ENCODE data around the gene APOBEC3G.

The APOBEC3G gene

GRCh38 chr22:39092111-39092862, 15.2 kb downstream of the APOBEC3G start:
- no peak for DNase-seq

- no peak for DNase-seq
These were observed 17.8 kb downstream of the APOBEC3G start for GRCh38 chr22:39094717-39095389.

- no peak for DNase-seq
These were observed 18.9 kb downstream of the APOBEC3G start for GRCh38 chr22:39095971-39096370.

- DNase-seq, result peak; percentile 76
These were observed 20.3 kb downstream of the APOBEC3G start, which contains the start of gene APOBEC3H for GRCh38 chr22:39097098-39098020. TSS of gene APOBEC3H (plus strand) at chr22:39097244. CDS start at chr22:39100279, 3,035 bp downstream.

- no peak for DNase-seq
These were observed 21.0 kb downstream of the APOBEC3G start for GRCh38 chr22:39098026-39098425.

- DNase-seq, result no peak
These were observed 21.5 kb downstream of the APOBEC3G start for GRCh38 chr22:39098576-39098975.

GRCh38 chr22:39101226-39101625, 24.2 kb downstream of the APOBEC3G start:
- no peak for DNase-seq

GRCh38 chr22:39103431-39103830, 26.4 kb downstream of the APOBEC3G start:
- DNase-seq, result no peak

- no peak for DNase-seq
These were observed 29.3 kb downstream of the APOBEC3G start for GRCh38 chr22:39106326-39106725.

GRCh38 chr22:39108487-39108886, 31.4 kb downstream of the APOBEC3G start:
- DNase-seq, result no peak

GRCh38 chr22:39109361-39109760, 32.3 kb downstream of the APOBEC3G start:
- DNase-seq, result no peak

GRCh38 chr22:39110631-39111561, 33.8 kb downstream of the APOBEC3G start:
- DNase-seq, result peak; percentile 35

- no peak for DNase-seq
These were observed 37.0 kb downstream of the APOBEC3G start for GRCh38 chr22:39114112-39114511.

GRCh38 chr22:39115570-39115969, 38.5 kb downstream of the APOBEC3G start:
- no peak for DNase-seq

- DNase-seq, result no peak
These were observed 39.0 kb downstream of the APOBEC3G start for GRCh38 chr22:39115977-39116621.

GRCh38 chr22:39117585-39118191, 40.6 kb downstream of the APOBEC3G start:
- DNase-seq, result peak; percentile 86

- no peak for DNase-seq
These were observed 43.9 kb downstream of the APOBEC3G start for GRCh38 chr22:39120983-39121382.

GRCh38 chr22:39122772-39123470, 45.8 kb downstream of the APOBEC3G start:
- no peak for DNase-seq

GRCh38 chr22:39123751-39124581, 46.9 kb downstream of the APOBEC3G start:
- no peak for DNase-seq
